Panc1 (cell line): ENCODE measurements around the gene MOV10L1. TPM values are rescaled to one million over a fixed set of nuclear protein-coding genes. Genes with fewer than 3 reads are reported as not detected.

ENCODE experiments used
- ATAC-seq: fragments of 200-7000 bp; cut with Tn5 transposase; 2 replicates; pipeline ENCODE4 v1.9.1; 2020; ENCODE audit warnings: mild to moderate bottlenecking, moderate library complexity
- BruUV-seq: library from RNA; stranded (reverse); fragments of 400-500 nt; replicated peaks from 2 replicates; lab custom pipeline; 2021; lab: Mats Ljungman, UMichigan
- CTCF ChIA-PET: fragments of 300-600 bp; sonication (Branson Sonifier 250); formaldehyde crosslinking; loops from one replicate; lab custom pipeline; 2022; ENCODE audit warnings: antibody characterized with exemption; lab: Charles Lee
- POLR2A ChIA-PET: fragments of 300-600 bp; sonication (Branson Sonifier 250); formaldehyde crosslinking; loops from one replicate; lab custom pipeline; 2022; ENCODE audit warnings: antibody characterized with exemption; lab: Charles Lee
- DNase-seq: peaks from one replicate; pipeline ENCODE4 v3.0.0-alpha.2; 2010; ENCODE audit warnings: low read depth, low spot score
- H3K27ac ChIP-seq: 2 replicates; pipeline ENCODE4 v1.5.1; 2011; ENCODE audit warnings: mild to moderate bottlenecking, low read length, inconsistent platforms
- H3K27me3 ChIP-seq: fragments of 200-500 bp; sonication (Bioruptor generic); 2 replicates; pipeline ENCODE4 v1.6.0; 2014; ENCODE audit warnings: low read length, inconsistent platforms; ENCODE audit not compliant: control insufficient read depth, insufficient read depth
- H3K36me3 ChIP-seq: fragments of 200-500 bp; sonication (Bioruptor generic); 2 replicates; pipeline ENCODE4 v1.5.1; 2014; ENCODE audit warnings: inconsistent platforms, mild to moderate bottlenecking, low read length, moderate library complexity; ENCODE audit not compliant: control insufficient read depth, insufficient read depth
- H3K4me1 ChIP-seq: 2 replicates; pipeline ENCODE4 v1.5.1; 2011; ENCODE audit warnings: inconsistent platforms, mild to moderate bottlenecking, low read length, moderate library complexity; ENCODE audit not compliant: control insufficient read depth, insufficient read depth
- H3K4me3 ChIP-seq, 2 experiments: 2 replicates each; pipeline ENCODE4 v1.5.1; 2011 to 2012; ENCODE audit warnings: low read depth in 2 of 2, low read length in 2 of 2, mild to moderate bottlenecking in 2 of 2, inconsistent platforms in 1 of 2, moderate library complexity in 1 of 2
- H3K9me3 ChIP-seq: fragments of 200-500 bp; sonication (Bioruptor generic); 2 replicates; pipeline ENCODE4 v1.5.1; 2014; ENCODE audit warnings: low read depth, mild to moderate bottlenecking, inconsistent platforms, low read length, moderate library complexity; ENCODE audit not compliant: control insufficient read depth, insufficient read depth
- POLR2AphosphoS5 ChIP-seq: IDR thresholded peaks from 2 replicates; pipeline ENCODE4 v1.6.1; 2012; ENCODE audit warnings: mild to moderate bottlenecking, low read depth, low read length, moderate library complexity
- SIN3A ChIP-seq: IDR thresholded peaks from 2 replicates; pipeline ENCODE4 v1.6.1; 2012; ENCODE audit warnings: low read depth, mild to moderate bottlenecking, low read length, moderate library complexity, borderline replicate concordance; ENCODE audit not compliant: insufficient read depth
- TCF7L2 ChIP-seq: IDR thresholded peaks from 2 replicates; pipeline ENCODE4 v1.6.1; 2011; ENCODE audit warnings: mild to moderate bottlenecking, low read depth, low read length, inconsistent platforms
- in situ Hi-C: cut with HindIII; loops from 2 replicates; pipeline ENCODE4 v1.10.0; 2016; ENCODE audit warnings: low sequenced_read_pairs, low pct_unique_long_range_greater_than_20kb
- intact Hi-C: fragments of 100-400 bp; cut with micrococcal nuclease; formaldehyde crosslinking; loops from one replicate; pipeline ENCODE4 v1.10.0; 2022; ENCODE audit not compliant: unreplicated experiment
- total RNA-seq: library from RNA; stranded (reverse); gene quantifications from one replicate; pipeline ENCODE4 v1.2.1, GENCODE V29; 2021; ENCODE audit not compliant: unreplicated experiment
- TF ChIP-seq, protein P1 (sequence below): fragments of 450-650 bp; IDR thresholded peaks from 2 replicates; pipeline ENCODE4 v1.5.1; 2017; ENCODE audit warnings: mild to moderate bottlenecking
- TF ChIP-seq, protein P2 (sequence below), 2 experiments: IDR thresholded peaks; 2 replicates each; pipeline ENCODE4 v1.6.1; 2011 to 2012; ENCODE audit warnings: low read depth in 2 of 2, control low read depth in 1 of 2, low read length in 1 of 2, mild to moderate bottlenecking in 1 of 2, moderate library complexity in 1 of 2; ENCODE audit not compliant: insufficient read depth in 1 of 2

Gene MOV10L1
- total RNA-seq, 1 experiment from 2014 or later = 0.10 TPM

DNA sequence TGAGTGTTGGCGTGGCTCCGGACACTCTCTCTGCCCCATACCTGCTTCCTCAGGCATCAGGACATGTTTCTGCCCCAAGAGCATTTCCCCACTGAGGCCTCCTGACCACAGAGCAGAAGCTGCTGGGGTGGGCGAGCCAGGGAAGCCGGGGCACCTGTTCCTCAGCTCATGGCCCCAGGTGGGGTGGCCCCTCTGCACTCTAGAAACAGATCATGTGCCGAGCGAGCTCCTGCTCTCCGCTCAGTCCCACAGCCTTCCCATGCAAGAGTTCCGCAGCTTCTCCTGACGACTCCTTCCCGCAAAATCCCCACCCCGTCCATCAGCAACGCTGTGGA is 58.3 kb downstream of the MOV10L1 start:
- TF ChIP-seq TCF7L2 (no peak), POLR2AphosphoS5 (no peak), SIN3A (no peak)
- TF ChIP-seq, protein P1, sequence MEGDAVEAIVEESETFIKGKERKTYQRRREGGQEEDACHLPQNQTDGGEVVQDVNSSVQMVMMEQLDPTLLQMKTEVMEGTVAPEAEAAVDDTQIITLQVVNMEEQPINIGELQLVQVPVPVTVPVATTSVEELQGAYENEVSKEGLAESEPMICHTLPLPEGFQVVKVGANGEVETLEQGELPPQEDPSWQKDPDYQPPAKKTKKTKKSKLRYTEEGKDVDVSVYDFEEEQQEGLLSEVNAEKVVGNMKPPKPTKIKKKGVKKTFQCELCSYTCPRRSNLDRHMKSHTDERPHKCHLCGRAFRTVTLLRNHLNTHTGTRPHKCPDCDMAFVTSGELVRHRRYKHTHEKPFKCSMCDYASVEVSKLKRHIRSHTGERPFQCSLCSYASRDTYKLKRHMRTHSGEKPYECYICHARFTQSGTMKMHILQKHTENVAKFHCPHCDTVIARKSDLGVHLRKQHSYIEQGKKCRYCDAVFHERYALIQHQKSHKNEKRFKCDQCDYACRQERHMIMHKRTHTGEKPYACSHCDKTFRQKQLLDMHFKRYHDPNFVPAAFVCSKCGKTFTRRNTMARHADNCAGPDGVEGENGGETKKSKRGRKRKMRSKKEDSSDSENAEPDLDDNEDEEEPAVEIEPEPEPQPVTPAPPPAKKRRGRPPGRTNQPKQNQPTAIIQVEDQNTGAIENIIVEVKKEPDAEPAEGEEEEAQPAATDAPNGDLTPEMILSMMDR = no peak
- TF ChIP-seq, protein P2, sequence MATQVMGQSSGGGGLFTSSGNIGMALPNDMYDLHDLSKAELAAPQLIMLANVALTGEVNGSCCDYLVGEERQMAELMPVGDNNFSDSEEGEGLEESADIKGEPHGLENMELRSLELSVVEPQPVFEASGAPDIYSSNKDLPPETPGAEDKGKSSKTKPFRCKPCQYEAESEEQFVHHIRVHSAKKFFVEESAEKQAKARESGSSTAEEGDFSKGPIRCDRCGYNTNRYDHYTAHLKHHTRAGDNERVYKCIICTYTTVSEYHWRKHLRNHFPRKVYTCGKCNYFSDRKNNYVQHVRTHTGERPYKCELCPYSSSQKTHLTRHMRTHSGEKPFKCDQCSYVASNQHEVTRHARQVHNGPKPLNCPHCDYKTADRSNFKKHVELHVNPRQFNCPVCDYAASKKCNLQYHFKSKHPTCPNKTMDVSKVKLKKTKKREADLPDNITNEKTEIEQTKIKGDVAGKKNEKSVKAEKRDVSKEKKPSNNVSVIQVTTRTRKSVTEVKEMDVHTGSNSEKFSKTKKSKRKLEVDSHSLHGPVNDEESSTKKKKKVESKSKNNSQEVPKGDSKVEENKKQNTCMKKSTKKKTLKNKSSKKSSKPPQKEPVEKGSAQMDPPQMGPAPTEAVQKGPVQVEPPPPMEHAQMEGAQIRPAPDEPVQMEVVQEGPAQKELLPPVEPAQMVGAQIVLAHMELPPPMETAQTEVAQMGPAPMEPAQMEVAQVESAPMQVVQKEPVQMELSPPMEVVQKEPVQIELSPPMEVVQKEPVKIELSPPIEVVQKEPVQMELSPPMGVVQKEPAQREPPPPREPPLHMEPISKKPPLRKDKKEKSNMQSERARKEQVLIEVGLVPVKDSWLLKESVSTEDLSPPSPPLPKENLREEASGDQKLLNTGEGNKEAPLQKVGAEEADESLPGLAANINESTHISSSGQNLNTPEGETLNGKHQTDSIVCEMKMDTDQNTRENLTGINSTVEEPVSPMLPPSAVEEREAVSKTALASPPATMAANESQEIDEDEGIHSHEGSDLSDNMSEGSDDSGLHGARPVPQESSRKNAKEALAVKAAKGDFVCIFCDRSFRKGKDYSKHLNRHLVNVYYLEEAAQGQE (IDR thresholded peaks at IDR 0.05; ENCODE audit: insufficient read depth in 1 of 2, low read depth in 2 of 2, low read length in 1 of 2) = no peak
- CTCF ChIA-PET = interaction anchor here (1.1 kb wide), 1 partner anchor 42 kb away, joined by 4 read pairs; no protein-coding TSS in a partner anchor
- Histone ChIP-seq H3K36me3 (no peaks in the 10 kb centered on the region), H3K27me3 (no peaks in the 10 kb centered on the region), H3K9me3 (no peaks in the 10 kb centered on the region), H3K4me3 (no peak overlapping the region), H3K27ac (no peak overlapping the region), H3K4me1 (no peaks in the 10 kb centered on the region)
- DNase-seq = no peak
- POLR2A ChIA-PET = no interaction called here
- ATAC-seq = no peak
- intact Hi-C loops = loop anchor here (5.0 kb wide), 1 partner anchor 44 kb away; no protein-coding TSS in a partner anchor
- in situ Hi-C loops = no loop called here
- BruUV-seq = no TSS peak

DNA sequence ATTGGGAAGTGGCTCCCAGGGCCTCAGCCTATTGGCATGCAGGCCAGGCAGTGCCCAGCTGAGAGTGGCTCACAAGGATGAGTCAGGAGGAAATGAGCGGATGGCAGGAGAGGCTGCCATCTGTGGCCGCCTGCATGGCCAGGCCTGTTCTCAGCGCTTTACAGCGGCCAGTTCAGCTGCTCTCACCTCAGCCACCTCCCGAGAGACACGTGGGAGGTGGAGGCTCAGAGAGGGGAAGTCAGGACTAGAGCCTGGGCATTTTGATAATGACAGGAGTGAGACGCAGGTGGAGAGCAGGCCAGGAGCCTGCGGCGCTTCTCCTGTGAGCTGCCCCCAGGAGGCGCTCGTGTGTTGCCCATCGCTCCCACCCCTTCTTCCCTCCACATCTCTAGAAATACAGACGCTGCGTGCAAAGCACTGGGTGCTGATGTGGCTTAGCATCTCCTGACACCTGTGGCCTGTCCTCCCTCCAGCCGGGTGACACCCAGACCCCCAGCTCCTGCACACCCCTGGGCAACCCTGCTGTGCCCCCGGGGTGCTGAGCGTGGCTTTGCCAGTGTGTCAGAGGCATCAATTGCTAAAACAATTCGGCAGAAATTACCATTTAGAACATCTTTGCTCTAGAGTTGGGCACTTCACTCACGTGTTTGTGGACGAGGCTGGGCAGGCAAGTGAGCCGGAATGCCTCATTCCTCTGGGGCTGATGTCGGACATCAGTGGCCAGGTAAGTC is 59.4 kb downstream of the MOV10L1 start:
- DNase-seq (peak; percentile 61), ATAC-seq (peak; percentile 91)
- in situ Hi-C loops (no loop called here), intact Hi-C loops (loop anchor here (1.0 to 5.0 kb wide), 2 partner anchors 43 to 60 kb away; no protein-coding TSS in a partner anchor)
- ChIA-PET POLR2A (no interaction called here), CTCF (interaction anchor here (0.6 to 1.1 kb wide), 3 partner anchors 41 to 254 kb away, joined by 3 to 6 read pairs (median 4); no protein-coding TSS in a partner anchor)
- Histone ChIP-seq H3K36me3 (no peaks in the 10 kb centered on the region), H3K9me3 (no peaks in the 10 kb centered on the region), H3K27me3 (no peaks in the 10 kb centered on the region), H3K27ac (no peak overlapping the region), H3K4me1 (no peaks in the 10 kb centered on the region), H3K4me3 (no peak overlapping the region)
- TF ChIP-seq SIN3A = no peak
- TF ChIP-seq, protein P1 = peak; percentile 91
- no TSS peak for BruUV-seq
